Colon (tissue), 2 donors: Measurements from ENCODE around the gene PBX3.

Experiments
- FAIRE-seq: peaks from 2 replicates; lab custom pipeline; 2012; peaks lifted over from hg19 to GRCh38; lab: Jason Lieb, UNC
- donor health status: control.
- donor health status: control.

PBX3 gene

DNA sequence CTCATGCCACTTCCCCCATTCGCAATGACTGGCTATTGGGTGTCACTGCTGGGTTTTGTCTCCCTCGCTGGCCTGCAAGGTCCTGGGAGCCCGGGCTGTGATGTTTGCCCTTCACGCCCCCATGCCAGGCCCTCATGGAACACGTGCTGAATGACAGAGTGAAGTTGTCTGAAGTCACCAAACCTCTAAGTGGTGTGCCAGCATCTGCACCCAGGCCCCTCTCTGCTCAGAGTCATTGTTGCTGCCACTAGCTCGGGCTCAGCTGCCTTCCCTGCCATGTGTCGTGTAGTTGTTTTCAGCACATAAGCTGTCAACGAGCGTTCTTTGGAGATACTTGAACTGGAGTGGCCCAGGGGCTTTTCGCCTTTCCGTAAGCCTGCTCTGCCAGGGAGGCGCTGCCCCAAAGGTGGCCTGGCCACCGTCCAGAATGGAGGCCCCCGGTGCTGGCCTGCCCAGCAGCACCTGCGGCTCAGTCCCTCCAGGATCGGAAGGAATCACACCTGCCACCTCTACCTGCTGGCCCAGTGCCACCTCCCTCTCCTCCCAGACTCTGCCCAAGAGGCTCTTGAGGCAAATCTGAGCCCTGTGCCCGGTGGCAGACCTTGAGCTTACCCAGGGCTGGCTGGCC lies 250.1 kb downstream of the PBX3 start:
- no peak for FAIRE-seq

GRCh38 chr9:125998837-125999503 lies 251.8 kb downstream of the PBX3 start:
- FAIRE-seq, result no peak

DNA sequence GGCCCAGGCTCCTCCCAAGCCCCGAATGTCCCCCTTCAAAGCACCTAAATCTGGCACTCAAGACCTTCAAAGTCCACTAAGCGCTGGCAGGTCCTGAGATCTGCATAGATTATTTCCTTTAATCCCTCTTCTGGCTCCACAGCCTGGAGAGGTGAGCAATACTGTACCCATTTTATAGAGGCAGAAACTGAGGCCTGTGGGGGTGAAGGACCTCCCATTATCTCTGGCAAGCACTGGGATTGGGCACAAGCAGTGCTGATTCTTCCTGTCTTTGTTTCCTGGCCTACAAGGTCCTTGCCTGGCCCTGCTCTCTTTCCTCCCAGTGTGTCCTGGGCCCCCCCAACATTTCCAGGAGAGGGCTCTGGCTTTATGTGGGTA lies 252.3 kb downstream of the PBX3 start:
- FAIRE-seq, result no peak

- no peak for FAIRE-seq
Observed at GRCh38 chr9:126000256-126000655, 253.1 kb downstream of the PBX3 start.

DNA sequence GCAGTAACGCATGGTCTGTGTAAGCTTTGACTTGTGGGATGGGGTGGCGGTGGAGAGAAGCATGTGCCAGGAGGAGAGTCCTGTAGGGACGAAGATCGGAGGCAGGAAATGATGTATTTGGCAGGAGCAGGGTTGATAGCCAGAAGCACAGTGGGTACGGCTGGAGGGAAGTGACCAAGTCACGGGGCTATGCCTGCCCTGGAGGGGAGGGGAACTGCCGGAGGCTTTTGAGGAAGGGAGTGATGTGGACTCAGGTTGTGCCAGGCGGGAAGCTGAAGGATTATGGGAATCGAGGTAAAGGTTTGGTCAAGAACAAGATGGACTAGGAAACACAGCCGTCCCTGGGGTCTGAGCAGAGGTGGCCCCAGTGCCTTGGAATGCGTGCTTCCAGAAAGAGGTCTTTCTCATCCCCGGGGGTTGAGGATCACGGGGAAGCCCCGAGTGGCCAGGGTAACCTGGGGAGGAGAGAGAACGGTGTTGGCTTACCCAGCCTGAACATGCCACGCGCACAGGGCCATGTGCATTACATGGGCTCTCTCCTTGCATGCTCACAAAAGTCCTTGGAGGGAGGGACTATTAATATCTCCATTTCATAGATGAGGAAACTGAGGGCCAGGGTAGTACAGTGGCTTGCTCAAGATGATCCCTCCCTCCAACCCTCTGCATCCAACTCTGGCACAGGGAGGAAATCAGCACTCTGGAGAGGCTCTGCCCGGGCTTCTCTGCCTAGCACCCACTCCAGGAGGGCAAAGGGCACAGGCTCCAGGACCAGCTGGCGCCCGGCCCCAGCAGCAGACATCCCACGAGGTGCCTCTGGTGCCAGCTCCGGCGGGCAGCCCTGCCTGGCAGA lies 253.8 kb downstream of the PBX3 start:
- no peak for FAIRE-seq

GRCh38 chr9:126001581-126002225 lies 254.5 kb downstream of the PBX3 start:
- FAIRE-seq, result no peak

DNA sequence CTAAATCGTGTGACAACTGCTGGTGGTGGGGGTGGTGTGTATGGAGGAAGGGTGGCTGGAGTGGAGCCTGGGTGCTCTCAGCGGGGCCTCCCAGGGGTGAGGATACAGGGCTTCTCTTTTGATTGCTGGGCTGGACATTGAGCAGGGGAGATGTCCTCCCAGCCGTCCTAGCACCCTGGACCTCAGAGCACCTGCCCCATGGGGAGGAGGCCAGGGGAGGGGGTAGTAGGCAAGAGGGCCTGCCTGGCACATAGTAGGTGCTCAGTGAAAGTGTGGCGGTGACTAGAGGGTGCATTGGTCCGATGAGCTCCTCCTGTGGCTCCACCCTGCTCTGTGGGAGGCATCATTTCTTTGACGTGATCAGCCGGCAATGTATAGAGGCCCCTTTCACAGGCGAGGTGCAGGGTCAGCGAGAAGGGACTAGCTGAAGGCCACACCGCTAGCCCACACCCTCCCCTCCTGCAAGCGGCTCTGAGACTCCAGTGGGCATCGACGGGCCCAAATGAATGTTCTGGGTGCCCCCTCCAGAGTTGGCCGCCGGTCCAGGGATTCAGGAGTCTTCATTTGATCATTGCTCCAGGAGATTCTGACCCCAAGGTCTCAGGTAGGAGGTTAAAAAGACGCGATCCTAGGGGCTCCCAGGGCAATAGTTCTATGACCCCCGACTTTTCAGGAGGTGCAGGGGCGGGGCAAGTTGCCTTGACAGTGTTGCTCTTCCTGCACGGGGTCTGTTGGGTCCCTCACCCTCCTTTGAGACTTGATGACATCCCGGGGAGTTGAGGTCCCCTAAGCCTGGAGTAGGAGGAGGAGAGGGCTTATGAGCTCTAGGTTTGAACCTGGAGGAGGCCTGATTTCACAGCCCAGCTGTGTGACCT lies 255.5 kb downstream of the PBX3 start:
- no peak for FAIRE-seq

- no peak for FAIRE-seq
Observed at GRCh38 chr9:126009047-126009446, 261.9 kb downstream of the PBX3 start.

GRCh38 chr9:126014726-126015125 lies 267.6 kb downstream of the PBX3 start:
- no peak for FAIRE-seq

DNA sequence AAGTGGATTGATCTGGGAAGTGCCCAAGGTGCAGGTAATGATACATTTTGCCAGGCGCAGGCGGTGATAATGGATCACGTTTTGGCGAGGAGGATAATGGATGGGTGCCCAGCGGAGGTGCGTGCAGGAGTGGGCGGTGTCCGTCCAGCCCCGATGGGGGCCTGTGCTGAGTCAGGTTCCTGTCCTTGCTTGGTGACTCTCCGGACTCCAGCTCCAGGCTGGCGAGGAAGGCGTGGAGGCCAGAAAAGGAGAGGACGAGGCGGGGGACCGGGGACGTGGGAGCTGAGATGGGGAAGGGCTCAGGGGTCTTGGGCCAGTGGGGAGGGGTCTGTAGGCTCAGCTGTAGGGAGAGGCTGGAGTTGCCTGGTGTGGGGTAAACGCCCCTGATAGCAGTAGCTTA lies 268.3 kb downstream of the PBX3 start:
- FAIRE-seq, result no peak

DNA sequence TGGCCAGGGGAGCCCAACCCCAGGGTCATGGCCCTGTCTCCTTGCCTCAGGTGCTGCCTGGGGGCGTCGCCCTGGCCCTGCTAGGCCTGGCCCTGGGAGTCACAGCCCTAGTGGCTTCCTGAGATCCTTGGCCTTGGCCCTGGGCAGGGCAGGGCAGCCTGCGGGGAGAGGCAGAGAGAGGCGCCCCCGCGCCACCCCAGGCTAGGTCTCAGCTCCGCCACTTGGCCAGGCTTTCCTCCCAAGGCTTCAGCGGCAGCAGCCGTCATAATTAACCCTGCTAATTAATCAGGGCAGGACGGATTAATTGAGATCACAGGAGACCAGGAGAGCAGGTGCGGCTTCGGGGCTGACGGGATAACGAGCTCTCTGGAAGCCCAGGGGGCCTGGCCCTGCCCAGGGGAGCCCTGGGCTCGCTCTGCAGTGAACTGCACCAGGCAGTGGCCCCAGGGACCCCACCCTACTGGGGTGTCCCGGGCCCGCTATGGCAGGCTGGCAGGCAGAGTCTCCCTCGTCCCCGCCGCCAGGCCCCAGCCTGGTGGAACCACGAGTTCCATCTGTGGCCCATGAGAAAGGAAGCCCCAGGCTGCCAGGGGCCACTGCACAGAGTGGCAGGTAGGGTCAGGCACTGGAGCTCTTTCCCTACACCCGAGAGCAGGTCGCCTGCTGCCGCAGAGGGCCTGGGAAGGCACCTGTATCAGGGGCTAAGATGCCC lies 269.6 kb downstream of the PBX3 start:
- FAIRE-seq, result no peak
